MCF 10A (cell line): Measurements from ENCODE around the gene GRAMD4. TPM values are rescaled to one million over a fixed set of nuclear protein-coding genes. Genes with fewer than 3 reads are reported as not detected.

ENCODE experiments used
- BruUV-seq: library from RNA; stranded (reverse); fragments of 400-500 nt; replicated peaks from 2 replicates; lab custom pipeline; 2021; lab: Mats Ljungman, UMichigan
- CTCF ChIA-PET: fragments of 300-600 bp; sonication (Branson Sonifier 250); formaldehyde crosslinking; extraction: SDS; loops from one replicate; lab custom pipeline; 2021; ENCODE audit warnings: antibody characterized with exemption, inconsistent platforms; lab: Yijun Ruan, JAX
- POLR2A ChIA-PET: fragments of 300-600, 350-650 bp; sonication (Branson Sonifier 250); formaldehyde crosslinking; extraction: SDS; loops from one replicate; lab custom pipeline; 2020; ENCODE audit warnings: antibody characterized with exemption, inconsistent platforms; lab: Yijun Ruan, JAX
- DNase-seq: peaks from one replicate; pipeline ENCODE4 v3.0.0-alpha.2; 2018; ENCODE audit not compliant: unreplicated experiment
- H3K27ac Mint-ChIP-seq: one replicate; pipeline ENCODE4 v1.8.0; 2022; ENCODE audit warnings: mild to moderate bottlenecking, low read depth, mixed read lengths; ENCODE audit not compliant: unreplicated experiment
- H3K27me3 Mint-ChIP-seq: one replicate; pipeline ENCODE4 v1.8.0; 2022; ENCODE audit warnings: mixed read lengths; ENCODE audit not compliant: insufficient read depth, unreplicated experiment
- H3K36me3 Mint-ChIP-seq: one replicate; pipeline ENCODE4 v1.8.0; 2022; ENCODE audit warnings: mild to moderate bottlenecking, moderate library complexity, mixed read lengths; ENCODE audit not compliant: insufficient read depth, unreplicated experiment
- H3K4me1 Mint-ChIP-seq: one replicate; pipeline ENCODE4 v1.8.0; 2022; ENCODE audit warnings: mixed read lengths; ENCODE audit not compliant: insufficient read depth, unreplicated experiment
- H3K4me3 Mint-ChIP-seq: one replicate; pipeline ENCODE4 v1.8.0; 2022; ENCODE audit warnings: mild to moderate bottlenecking, moderate library complexity, mixed read lengths; ENCODE audit not compliant: unreplicated experiment
- H3K9me3 Mint-ChIP-seq: one replicate; pipeline ENCODE4 v1.8.0; 2022; ENCODE audit warnings: mixed read lengths; ENCODE audit not compliant: unreplicated experiment
- intact Hi-C: fragments of 100-400 bp; cut with micrococcal nuclease; formaldehyde crosslinking; loops from 2 replicates; pipeline ENCODE4 v1.14.1; 2022
- total RNA-seq: library from RNA; stranded (reverse); gene quantifications from 2 replicates; pipeline ENCODE4 v1.2.3, GENCODE V29; 2022
- TF ChIP-seq, protein P1 (sequence below): fragments of 200-600 bp; IDR thresholded peaks from one replicate; pipeline ENCODE4 v1.8.0; 2022; ENCODE audit warnings: antibody characterized with exemption, mild to moderate bottlenecking; ENCODE audit not compliant: unreplicated experiment

The GRAMD4 gene
- total RNA-seq, 1 experiment from 2014 or later = 15.6 TPM

- Mint-ChIP-seq H3K36me3 (peaks cover 55% of the 10 kb centered on the region), H3K4me3 (no peak overlapping the region), H3K4me1 (no peaks in the 10 kb centered on the region), H3K9me3 (no peaks in the 10 kb centered on the region), H3K27ac (no peak overlapping the region), H3K27me3 (no peaks in the 10 kb centered on the region)
- CTCF ChIA-PET = interaction anchor here (0.6 to 0.8 kb wide), 2 partner anchors 17 to 135 kb away, joined by 3 read pairs; no protein-coding TSS in a partner anchor
- TF ChIP-seq, protein P1, sequence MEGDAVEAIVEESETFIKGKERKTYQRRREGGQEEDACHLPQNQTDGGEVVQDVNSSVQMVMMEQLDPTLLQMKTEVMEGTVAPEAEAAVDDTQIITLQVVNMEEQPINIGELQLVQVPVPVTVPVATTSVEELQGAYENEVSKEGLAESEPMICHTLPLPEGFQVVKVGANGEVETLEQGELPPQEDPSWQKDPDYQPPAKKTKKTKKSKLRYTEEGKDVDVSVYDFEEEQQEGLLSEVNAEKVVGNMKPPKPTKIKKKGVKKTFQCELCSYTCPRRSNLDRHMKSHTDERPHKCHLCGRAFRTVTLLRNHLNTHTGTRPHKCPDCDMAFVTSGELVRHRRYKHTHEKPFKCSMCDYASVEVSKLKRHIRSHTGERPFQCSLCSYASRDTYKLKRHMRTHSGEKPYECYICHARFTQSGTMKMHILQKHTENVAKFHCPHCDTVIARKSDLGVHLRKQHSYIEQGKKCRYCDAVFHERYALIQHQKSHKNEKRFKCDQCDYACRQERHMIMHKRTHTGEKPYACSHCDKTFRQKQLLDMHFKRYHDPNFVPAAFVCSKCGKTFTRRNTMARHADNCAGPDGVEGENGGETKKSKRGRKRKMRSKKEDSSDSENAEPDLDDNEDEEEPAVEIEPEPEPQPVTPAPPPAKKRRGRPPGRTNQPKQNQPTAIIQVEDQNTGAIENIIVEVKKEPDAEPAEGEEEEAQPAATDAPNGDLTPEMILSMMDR = no peak
- POLR2A ChIA-PET = no interaction called here
- DNase-seq = no peak
- BruUV-seq = no TSS peak
- intact Hi-C loops = no loop called here
Measured at GRCh38 chr22:46699091-46699490, 78.9 kb downstream of the GRAMD4 start.

DNA sequence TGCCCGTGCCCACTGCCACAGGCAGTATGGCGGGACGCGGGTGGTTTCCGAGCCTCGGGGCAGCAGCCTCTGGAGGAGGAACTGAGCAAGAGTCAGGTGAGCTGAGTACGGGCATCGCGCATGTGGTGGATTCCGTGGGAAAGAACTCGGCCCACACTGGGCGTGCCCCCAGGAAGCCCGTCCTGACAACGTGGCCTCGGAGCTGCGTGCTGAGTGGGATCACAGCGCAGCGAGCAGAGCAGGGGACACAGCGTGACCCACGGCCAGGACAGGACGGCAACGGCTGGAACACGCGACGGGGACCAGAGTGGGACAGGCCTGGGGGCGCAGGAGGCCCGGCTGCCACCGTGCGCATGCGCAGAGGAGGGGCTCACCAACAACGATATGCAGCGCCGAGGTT, 81.1 kb downstream of the GRAMD4 start:
- H3K4me3 Mint-ChIP-seq = no peak overlapping the region
- TF ChIP-seq, protein P1 = no peak
- ChIA-PET CTCF (interaction anchor here (0.6 kb wide), 1 partner anchor 103 kb away, joined by 5 read pairs; no protein-coding TSS in a partner anchor), POLR2A (interaction anchor here (0.6 kb wide), 1 partner anchor 13 kb away, joined by 3 read pairs; no protein-coding TSS in a partner anchor)
- no peaks in the 10 kb centered on the region for H3K9me3 Mint-ChIP-seq
- H3K4me1 Mint-ChIP-seq = no peaks in the 10 kb centered on the region
- H3K27me3 Mint-ChIP-seq = no peaks in the 10 kb centered on the region
- H3K36me3 Mint-ChIP-seq = peaks cover 57% of the 10 kb centered on the region
- no peak overlapping the region for H3K27ac Mint-ChIP-seq
- intact Hi-C loops = no loop called here
- no TSS peak for BruUV-seq
- no peak for DNase-seq

DNA sequence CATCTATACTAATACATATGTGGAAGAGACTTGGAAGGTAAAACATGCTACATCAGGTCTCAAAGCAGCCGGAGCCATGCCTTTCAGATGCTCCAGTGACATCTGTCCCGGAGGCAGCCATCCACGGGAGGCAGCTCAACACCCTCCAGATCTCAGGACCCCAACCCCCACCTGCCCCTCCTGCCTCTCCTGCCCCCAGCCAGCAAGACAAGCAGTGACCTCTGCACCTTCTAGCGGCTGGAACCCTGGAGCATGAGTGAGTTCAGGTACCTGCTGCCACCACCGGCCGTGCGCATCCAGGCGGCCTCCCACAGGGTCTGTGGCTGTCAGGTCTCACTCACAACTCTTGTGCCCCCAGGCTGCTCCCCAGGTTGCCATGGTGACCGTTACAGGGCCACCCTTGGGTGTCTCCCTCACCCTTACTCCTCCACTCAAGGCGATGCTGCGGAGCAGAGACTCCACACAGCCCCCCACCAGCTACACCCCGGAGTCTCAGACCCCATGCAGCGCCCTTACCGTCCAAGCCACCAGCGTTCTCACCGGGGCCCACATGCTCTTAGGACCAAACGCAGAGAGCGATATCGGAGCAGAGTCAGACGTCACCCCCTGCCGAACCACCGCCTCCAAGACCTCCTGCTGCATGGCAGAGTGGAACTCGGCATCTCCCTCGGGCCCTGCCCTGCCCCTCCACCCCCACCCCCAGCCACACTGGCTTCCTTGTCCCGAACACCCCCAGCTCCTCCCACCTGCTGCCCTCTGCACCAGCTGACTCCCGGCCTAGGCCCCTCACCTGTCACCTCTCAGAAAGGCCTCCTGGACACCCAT, 83.2 kb downstream of the GRAMD4 start:
- Mint-ChIP-seq H3K4me1 (no peaks in the 10 kb centered on the region), H3K4me3 (no peak overlapping the region), H3K36me3 (peaks cover 64% of the 10 kb centered on the region), H3K27ac (no peak overlapping the region), H3K9me3 (no peaks in the 10 kb centered on the region), H3K27me3 (no peaks in the 10 kb centered on the region)
- ChIA-PET POLR2A (no interaction called here), CTCF (interaction anchor here (0.5 to 1.4 kb wide), 2 partner anchors 58 to 140 kb away, joined by 3 to 4 read pairs; no protein-coding TSS in a partner anchor)
- TF ChIP-seq, protein P1 = no peak
- intact Hi-C loops = no loop called here
- no peak for DNase-seq
- no TSS peak for BruUV-seq

DNA sequence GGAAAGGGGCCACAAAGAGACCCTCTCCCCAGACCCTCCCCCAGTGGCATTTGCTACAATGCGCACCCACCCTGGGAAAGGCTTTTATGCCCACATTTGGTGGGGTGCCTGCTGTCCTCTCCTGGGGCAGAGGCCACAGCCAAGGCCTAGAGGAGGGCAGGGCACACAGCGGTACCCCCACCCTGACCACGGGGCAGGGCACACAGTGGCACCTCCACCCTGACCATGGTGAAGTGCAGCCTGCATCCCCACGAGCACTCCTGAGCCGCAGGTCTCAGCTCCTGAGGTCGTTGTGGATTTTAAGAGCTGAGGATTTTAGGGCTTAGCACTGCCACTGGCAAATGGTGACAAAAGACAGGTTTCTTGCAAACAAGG, 83.8 kb downstream of the GRAMD4 start:
- no TSS peak for BruUV-seq
- Mint-ChIP-seq H3K9me3 (no peaks in the 10 kb centered on the region), H3K27me3 (no peaks in the 10 kb centered on the region), H3K4me1 (no peaks in the 10 kb centered on the region), H3K4me3 (no peak overlapping the region), H3K27ac (no peak overlapping the region), H3K36me3 (peaks cover 59% of the 10 kb centered on the region)
- TF ChIP-seq, protein P1 = no peak
- no peak for DNase-seq
- intact Hi-C loops = no loop called here
- POLR2A ChIA-PET = no interaction called here
- CTCF ChIA-PET = interaction anchor here (0.5 kb wide), 1 partner anchor 59 kb away, joined by 3 read pairs; no protein-coding TSS in a partner anchor
